Stimulated activated CD4-positive, alpha-beta T cell treated with anti-CD3 and anti-CD28 coated beads, Interleukin-4, amount 100 ng/mL, for 48 hours (primary cell): ENCODE results near the gene LZTS2.

ENCODE experiments used
- DNase-seq, 2 donors: peaks; one replicate each; pipeline ENCODE4 v3.0.0-alpha.2; 2020; ENCODE audit warnings: low read depth in 2 of 2

Gene LZTS2

DNA sequence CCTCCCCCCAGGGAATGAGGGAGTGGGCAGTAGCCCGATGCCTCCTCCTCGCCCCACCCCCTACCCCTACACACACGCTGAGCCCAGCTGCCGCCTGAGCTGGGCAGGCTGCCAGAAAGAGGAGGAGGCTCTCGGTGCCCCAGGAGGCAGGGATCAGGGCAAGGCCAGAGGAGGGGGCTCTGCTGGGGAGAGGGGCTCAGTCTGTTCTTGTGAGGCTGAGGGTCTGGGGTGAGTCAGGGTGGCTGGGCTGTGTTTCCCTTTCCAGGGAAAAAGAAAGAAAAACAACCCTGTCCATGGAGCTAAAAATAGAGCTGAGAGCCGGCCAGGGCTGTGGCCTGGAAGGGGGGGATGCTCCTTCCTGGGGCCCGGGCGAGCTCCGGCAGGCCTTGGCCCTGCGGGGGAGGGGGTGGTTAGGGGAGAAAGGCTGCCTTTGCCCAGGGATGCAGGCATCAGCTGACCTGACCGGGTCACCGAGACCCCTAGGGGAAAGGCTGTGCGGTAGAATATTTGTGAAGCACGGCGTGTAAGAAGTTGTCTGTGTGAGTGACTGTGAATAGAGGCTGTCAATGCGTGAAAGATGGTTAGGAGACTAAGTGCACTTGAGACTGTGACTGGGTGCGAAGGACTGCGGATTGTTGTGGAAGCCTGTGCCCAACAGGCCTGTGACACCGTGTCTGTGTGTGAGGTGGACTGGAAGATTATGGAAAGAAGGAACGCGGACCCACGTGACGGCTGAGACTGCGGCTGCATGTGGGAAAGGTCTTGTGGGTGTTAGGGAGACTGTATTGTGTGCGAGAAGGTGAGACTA is 1.2 kb upstream of the LZTS2 start:
- DNase-seq, result peak in 1 of 2 donors; percentile 60

DNA sequence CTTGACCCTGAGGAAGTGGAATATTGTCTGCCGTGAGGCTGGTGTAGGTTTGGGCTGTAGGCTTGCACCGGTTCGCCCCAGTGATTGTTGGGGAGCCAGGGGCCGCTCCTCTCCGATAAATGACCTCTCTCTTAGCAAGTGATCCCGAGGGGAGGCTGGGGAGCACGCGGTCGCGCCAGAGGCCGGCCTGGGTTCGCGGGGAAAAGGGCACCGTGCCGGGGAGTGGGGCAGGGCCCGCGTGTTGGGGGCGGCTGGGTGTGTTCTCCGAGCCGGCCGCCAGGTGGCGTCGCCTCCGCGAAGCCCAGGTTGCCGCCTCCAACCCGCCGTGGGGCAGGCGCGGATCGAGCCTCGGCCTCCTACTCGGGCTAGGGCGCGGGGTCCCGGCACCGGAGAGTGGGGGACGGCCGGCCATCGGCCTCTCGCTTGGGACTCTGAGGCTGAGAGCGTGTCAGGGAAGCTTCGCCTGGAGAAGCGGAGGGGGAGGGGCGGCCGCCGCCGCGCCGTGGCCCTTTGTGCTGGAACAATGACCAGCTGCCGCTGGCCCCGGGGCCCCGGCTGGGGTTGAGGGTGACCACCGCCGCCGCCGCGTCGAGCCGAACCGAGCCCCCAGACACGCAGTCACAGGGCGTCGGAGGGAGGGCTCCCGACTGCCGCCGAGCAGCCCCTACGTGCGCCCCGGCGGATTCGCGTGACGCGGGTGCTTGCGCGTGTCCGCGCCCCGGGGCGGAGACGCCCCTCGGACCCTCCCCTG is 442 bp upstream of the LZTS2 start:
- peak; percentile 68 to 69 for DNase-seq

DNA sequence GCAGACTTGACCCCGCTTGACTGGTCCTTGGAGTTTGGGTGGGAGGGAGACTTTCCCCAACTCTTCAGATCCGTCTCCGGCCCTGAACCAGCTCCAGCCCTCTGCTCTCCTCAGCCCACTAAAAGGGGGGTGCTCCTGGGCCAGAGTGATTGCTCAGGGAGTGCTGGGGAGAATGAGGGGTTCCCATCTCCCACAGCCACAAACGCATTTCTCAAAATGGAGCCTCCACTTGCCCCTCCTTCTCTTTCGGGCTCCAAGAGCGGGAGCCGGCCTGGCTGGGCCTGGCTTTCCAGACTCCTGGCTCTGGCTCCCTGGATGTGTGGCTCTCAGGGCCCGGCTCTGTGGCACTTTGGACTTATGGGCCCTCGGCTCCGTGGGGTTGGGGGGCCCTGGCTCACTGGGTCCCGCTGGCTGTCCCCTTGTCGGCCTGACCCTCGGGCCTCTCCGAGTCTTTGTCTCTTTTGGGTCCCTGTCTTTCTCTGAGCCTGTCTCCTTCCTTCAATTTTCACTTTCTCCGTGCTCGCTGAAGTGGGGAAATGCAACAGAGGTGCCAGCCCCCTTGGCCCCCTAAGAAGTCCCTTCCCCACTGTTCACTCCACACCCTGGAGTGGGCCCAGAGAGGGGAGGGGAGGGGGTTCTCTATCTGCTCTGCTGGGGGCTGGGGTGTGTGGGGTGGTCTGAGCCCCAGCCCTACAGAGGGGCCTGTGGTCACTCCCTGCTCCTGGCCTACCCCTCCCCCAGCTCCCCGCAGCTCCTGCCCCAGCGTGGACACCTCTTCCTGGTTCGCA is 713 bp downstream of the LZTS2 start:
- no peak for DNase-seq

DNA sequence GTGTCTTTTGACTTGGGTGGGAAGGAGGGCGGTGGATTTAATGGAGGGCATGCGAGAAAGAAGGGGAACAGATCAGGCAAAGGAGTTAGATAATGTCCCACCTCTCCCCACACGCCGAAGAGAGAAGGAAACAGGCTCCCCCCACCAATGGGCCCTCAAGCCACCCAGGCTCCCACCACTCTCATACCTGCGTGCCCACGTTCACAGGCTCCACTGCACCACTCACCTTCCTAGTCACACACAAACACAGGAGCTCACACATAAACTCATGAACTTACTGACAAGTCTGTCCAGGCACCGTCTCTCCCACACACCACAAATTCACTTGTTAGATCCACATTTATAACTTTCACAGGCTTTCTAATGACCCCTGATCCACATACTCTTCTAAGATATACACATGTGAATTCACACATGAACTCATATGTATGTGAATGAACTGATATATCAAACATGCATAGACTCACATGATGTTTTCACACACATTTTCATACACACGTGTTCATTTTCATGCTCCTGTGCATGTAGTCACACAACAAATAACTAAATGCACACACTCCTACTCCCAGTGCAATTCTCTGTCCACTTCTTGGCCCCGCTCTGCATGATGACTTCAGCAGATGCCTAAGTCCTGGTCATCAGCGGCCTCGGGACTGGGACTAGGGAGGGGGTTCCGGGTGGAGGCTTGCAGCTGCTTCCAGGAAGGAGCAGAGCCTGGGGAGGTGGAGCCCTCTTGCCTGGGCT is 1.5 kb downstream of the LZTS2 start:
- no peak for DNase-seq

DNA sequence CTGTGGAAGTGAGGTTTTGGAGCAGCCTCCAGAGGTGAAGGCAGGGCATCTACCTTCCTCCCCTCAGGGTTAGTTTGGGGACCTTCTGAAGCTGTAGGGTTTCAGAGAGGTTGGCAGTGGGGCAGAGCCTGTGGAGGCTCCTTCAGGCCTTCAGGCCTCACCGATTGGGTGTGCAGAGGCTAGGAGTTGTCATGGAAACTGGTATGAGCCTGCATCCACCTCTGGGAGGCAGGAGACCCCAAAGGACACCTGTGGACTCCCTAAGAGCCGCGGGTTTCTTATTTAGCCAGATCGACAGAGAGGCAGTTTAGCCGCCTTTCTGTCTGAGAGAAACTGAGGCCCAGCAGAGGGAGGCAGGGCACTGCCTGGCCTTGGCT is 2.0 kb downstream of the LZTS2 start:
- DNase-seq, result no peak

DNA sequence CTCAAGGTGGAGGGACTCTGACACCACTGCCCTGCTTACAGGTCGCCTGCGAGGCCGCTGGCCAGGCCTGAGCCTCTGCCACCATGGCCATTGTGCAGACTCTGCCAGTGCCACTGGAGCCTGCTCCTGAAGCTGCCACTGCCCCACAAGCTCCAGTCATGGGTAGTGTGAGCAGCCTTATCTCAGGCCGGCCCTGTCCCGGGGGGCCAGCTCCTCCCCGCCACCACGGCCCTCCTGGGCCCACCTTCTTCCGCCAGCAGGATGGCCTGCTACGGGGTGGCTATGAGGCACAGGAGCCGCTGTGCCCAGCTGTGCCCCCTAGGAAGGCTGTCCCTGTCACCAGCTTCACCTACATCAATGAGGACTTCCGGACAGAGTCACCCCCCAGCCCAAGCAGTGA is 2.8 kb downstream of the LZTS2 start:
- no peak for DNase-seq

DNA sequence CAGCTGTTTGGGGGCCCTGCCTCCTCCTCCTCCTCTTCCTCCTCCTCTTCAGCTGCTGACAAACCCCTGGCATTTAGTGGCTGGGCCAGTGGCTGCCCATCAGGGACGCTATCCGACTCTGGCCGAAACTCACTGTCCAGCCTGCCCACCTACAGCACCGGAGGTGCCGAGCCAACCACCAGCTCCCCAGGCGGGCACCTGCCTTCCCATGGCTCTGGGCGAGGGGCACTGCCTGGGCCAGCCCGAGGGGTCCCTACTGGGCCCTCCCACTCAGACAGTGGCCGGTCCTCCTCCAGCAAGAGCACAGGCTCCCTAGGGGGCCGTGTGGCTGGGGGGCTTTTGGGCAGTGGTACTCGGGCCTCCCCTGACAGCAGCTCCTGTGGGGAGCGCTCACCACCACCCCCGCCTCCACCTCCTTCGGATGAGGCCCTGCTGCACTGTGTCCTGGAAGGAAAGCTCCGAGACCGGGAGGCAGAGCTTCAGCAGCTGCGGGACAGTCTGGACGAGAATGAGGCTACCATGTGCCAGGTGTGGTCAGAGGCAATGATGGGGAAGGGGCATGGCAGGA is 4.1 kb downstream of the LZTS2 start:
- DNase-seq, result no peak

DNA sequence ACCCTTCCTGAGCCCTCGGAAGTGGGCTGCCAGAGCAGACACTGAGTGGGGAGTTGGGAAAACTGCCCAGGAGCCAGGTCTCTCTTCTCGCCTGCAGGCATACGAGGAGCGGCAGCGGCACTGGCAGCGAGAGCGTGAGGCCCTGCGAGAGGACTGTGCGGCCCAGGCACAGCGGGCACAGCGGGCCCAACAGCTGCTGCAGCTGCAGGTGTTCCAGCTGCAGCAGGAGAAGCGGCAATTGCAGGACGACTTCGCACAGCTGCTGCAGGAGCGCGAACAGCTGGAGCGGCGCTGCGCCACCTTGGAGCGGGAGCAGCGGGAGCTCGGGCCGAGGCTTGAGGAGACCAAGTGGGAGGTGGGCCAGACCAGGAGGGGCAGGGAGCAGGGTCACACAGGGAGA is 5.8 kb downstream of the LZTS2 start:
- DNase-seq, result no peak

DNA sequence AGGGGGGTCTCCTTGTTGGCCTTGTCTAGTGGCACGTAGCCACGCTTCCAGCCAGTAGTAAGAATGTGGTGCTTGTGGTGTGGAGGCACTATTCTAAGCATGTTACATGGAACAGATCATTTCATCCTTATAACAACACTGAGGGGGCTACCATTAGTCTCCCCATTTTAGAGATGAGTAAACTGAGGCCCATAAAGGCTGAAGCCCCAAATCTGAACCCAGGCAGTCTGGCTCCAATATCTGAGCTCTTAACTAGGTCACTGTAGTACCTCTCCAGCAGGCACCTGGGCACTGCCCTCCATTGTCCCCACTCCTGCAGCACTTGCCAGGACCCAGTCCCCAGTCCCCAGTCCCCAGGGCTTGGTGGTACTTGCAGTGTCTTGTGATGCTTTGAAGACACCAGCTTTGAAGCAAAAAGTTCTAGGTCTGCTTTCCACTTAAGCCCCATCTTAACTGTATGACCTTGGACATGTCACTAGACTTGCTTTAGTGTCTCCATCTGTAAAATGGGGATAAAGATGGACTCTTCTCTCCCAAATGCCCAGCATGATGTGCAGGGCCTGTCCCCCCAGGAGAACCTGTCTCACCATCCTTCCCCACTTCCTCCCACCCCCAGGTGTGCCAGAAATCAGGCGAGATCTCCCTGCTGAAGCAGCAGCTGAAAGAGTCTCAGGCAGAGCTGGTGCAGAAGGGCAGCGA is 6.4 kb downstream of the LZTS2 start:
- DNase-seq, result no peak

DNA sequence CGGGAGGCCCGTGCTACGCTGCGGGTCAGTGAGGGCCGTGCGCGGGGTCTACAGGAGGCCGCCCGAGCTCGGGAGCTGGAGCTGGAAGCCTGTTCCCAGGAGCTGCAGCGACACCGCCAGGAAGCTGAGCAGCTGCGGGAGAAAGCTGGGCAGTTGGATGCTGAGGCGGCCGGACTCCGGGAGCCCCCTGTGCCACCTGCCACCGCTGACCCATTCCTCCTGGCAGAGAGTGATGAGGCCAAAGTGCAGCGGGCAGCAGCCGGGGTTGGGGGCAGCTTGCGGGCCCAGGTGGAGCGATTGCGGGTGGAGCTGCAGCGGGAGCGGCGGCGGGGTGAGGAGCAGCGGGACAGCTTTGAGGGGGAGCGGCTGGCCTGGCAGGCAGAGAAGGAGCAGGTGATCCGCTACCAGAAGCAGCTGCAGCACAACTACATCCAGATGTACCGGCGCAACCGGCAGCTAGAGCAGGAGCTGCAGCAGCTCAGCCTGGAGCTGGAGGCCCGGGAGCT is 7.0 kb downstream of the LZTS2 start:
- no peak for DNase-seq

DNA sequence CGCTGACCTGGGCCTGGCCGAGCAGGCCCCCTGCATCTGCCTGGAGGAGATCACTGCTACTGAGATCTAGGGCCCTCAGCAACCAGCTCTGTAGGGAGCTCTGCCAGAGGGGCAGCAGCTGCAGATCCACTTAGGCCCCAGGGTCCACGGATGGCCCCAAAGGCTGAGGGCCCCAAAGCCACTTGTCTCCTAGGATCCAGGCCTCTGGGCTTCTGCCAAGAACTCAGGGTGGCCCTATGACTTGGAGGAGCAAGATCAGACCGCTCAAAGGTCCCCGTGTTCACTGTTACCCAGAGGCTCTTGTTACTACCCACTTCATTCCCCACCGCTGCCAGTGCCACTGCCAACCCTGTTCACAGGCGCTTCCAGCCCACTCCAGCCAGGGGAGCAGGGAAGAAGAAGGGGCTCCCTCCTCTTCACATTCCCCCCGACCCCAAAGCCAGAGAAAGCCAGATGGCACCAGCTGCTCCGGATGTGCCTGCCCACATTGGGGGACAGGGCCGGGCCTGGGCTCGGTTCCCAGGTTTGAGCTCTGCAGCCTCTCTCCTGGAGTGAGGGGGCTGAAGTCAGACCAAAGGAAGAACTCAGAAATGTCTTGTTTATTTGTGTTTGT is 7.6 kb downstream of the LZTS2 start:
- DNase-seq, result no peak

DNA sequence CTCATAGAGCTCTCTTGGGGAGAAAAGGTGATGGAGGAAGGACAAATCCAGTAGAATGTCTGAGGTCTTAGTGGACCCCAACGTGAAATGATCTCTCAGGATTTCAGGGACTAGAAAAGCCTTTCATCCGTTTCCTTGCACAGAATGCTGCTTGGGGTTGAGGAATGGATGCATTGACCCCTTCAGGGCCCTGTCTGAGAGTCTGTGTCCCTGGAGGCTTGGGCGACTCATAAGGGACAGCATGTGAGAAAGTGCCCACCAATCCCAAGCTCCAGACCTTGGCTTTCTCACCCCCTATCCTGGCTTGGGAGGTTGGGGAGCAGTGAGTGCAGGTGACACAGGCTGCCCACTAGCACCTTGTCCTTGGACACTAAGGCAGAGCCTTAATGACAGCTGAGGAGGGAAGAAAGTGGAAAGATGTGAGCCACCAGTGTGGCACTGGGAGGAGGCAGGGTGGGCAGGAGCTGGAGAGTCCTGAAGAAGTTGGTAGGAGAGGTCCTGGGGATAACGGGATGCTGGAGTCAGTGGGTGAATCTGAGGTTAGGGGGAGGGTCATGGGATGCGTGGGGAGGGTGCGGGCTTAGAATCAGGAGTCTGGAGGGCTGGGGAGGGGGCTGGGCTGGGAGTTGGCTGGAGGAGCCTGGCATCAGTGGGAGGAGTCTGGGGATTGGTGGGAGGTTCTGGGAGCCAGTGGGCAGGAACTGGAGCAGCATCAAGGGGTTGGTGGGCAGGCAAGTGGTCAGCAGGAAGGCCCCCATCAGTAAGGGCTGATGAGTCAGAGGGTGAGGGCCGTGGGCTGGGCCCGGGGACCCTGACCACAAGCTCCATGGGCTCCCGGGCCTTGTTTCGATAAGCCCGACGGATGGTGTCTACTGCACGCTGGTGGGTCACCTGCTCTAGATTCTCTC is 8.6 kb downstream of the LZTS2 start:
- no peak for DNase-seq

DNA sequence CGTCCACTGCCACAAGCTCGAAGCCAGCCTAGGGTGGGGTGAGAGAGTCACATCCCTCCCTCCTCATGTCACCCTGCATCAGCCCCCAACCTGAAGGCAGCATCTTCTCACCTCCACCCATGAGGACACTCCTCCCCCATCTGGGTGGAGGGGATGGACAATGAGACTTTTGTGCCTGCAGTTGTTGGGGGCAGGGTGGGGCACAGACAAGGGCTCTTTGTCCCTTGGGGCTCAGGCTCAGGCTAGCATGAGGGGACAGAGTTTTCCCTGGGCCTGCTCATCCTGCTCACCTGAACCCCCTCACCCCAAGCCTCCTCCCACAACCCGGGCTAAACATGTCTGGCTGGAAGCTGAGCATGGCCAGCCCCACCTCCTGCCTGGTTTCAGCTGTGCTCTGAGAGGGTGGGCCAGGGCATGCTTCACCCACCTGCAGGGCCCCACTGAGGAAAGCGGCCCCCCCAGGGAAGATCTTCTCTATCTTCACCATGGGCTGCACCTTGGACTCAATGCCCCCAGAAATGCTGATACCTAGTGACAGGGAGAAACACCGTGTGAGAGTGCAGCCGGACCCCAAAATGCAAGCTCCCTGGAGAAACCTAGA is 9.3 kb downstream of the LZTS2 start:
- DNase-seq, result no peak

DNA sequence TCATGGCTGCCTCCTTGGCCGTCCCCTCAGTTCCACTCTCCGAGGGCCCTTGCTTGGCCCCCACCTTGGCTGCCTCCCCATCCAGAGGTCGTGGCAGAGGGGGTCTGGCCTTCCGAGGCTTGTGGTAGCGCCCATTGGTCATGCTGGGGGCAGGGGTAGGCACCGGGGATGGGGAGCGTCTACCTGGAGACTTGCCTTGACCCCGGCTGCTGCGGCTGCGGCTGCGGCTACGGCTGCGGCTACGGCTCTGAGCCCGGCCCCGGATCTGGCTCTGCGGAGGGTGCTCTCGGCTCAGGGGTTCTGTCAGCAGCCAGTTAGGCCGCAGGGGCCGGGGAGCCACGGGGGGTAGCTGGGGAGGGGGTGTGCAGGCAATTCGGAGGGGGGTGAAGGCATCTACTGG is 10.7 kb downstream of the LZTS2 start:
- DNase-seq, result no peak

DNA sequence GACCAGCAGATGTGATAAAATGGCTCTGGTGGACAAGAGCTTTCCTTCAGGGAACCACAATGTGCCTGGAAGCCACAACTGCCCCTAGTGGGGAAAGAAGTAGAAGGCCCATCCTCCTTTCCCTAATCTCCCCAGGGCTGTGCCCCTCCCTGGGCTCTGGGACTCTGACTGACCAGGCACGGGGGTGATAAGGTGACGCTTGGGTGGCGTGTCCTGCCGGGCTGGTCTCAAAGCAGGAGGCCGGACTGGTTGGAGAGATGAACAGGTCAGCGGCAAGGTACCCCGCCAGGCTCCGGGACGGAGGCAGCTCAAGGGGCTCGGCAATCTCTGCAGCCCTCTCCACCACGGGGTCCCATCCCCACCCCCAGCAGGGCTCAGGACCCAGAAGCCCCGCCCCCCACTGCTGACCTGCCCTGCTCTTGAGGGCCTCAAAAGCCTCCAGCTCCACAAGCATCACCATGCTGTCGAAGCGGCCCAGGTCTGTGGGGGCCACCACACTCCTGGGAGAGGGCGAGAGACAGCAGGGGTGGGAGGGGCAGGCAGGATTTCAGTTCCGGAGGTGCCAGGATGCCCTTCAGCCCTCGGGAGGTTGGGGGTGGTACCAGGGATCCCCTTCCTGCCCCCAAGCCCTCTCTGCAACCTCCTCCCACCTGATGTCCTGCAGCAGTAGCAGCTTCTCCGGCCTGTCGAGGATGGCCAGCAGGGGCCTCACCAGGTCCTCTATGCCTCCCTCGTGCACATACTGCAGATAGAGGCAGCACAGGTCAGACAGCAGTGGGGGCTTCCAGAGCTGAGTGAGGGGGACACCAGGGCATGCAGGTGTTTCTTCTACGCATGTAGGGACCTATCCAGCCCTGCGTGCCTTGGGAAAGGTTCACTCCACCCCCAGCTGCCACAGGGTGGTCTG is 12.2 kb downstream of the LZTS2 start:
- DNase-seq, result no peak

DNA sequence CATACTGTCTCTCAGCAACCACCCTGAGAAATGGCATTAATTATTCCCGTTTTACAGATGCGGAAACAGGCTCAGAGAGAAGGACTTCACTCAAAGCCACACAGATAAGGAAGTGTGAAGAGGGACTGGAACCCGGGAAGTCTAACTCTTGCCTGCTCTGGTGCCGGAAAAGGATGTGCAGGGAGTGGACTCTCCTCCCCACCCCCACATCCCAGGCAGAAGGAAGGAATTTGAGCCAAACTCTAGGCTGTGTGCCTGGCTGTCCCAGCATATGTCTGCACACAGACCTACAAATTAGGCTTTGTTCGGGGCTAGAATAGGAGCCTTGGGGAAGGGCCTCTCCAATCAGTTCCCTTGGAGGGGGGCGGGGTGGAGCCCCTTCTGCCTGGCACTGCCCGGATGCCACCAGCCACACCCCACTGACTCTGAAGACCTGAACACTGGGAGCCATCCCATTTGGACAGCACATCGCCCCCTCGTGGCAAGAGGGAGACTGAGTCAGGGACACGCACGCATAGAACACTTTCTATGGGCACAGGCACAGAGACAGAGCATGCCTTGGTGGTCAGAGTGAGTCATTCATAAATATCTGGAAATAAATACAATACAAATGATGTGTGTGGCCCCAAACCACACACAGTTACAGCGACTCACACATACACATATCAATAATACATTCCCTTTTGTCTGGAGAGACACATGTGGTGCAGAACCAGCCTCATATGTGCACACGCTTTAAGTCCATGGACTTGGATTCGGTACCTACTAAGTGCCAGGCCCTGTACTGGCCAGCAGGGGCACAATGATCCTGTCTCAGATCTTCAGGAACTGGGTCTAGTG is 13.1 kb downstream of the LZTS2 start:
- DNase-seq, result peak; percentile 76 to 79

DNA sequence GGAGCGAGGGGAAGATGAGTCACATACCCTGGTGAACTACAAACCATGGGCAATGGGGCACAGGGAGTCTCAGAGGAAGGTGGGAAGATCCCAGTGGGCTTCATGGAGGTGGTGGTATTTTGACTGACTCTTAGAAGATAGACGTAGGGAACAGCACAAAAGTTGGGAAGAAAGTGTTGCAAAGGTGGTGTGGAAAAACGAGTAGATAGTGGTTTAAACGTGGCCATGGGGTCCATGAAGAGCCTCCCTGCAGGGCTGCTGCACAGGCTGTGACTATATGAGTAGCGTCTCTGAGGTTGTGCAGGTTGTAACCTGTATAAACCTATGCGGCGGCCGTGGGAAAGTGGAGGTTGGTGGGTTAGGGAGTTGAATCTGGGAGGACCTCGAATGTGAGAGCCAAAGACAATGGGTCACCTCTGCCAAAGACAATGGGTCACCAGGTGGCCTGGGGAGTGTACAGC is 13.8 kb downstream of the LZTS2 start:
- no peak for DNase-seq
